HEK293 (cell line): ENCODE results near the gene TICAM1.

Experiments used
- KLF17 ChIP-seq: fragments of 450-650 bp; formaldehyde crosslinking; IDR thresholded peaks from 2 replicates; pipeline ENCODE4 v1.5.1; 2016; ENCODE audit warnings: missing biosample characterization, missing genetic modification characterization
- MYNN ChIP-seq: fragments of 450-650 bp; formaldehyde crosslinking; IDR thresholded peaks from 2 replicates; pipeline ENCODE4 v1.5.1; 2016; ENCODE audit warnings: missing biosample characterization, missing genetic modification characterization, borderline replicate concordance
- SP3 ChIP-seq: fragments of 450-650 bp; formaldehyde crosslinking; IDR thresholded peaks from 2 replicates; pipeline ENCODE4 v1.5.1; 2016; ENCODE audit warnings: missing biosample characterization, missing genetic modification characterization
- ZEB2 ChIP-seq: fragments of 450-650 bp; formaldehyde crosslinking; IDR thresholded peaks from 2 replicates; pipeline ENCODE4 v1.5.1; 2016; ENCODE audit warnings: missing biosample characterization, missing genetic modification characterization
- ZFP37 ChIP-seq: fragments of 450-650 bp; formaldehyde crosslinking; IDR thresholded peaks from 2 replicates; pipeline ENCODE4 v1.5.1; 2016; ENCODE audit warnings: missing biosample characterization, missing genetic modification characterization
- ZNF10 ChIP-seq: fragments of 450-650 bp; formaldehyde crosslinking; IDR thresholded peaks from 2 replicates; pipeline ENCODE4 v1.5.1; 2017; ENCODE audit warnings: missing biosample characterization, missing genetic modification characterization
- ZNF169 ChIP-seq: fragments of 450-650 bp; formaldehyde crosslinking; IDR thresholded peaks from 2 replicates; pipeline ENCODE4 v1.5.1; 2016; ENCODE audit warnings: missing biosample characterization, missing genetic modification characterization
- ZNF211 ChIP-seq: fragments of 450-650 bp; formaldehyde crosslinking; IDR thresholded peaks from 2 replicates; pipeline ENCODE4 v1.5.1; 2016; ENCODE audit warnings: low read depth, missing biosample characterization, missing genetic modification characterization
- ZNF23 ChIP-seq: fragments of 450-650 bp; formaldehyde crosslinking; IDR thresholded peaks from 2 replicates; pipeline ENCODE4 v1.5.1; 2016; ENCODE audit warnings: missing biosample characterization, missing genetic modification characterization, borderline replicate concordance
- ZNF354C ChIP-seq: fragments of 450-650 bp; formaldehyde crosslinking; IDR thresholded peaks from 2 replicates; pipeline ENCODE4 v1.5.1; 2016; ENCODE audit warnings: missing biosample characterization, missing genetic modification characterization, low read depth, borderline replicate concordance
- ZNF366 ChIP-seq: fragments of 450-650 bp; formaldehyde crosslinking; conservative IDR thresholded peaks from 2 replicates; pipeline ENCODE4 v1.5.1; 2016; ENCODE audit warnings: missing biosample characterization, missing genetic modification characterization
- ZNF433 ChIP-seq: fragments of 450-650 bp; formaldehyde crosslinking; IDR thresholded peaks from 2 replicates; pipeline ENCODE4 v1.5.1; 2016; ENCODE audit warnings: missing biosample characterization, missing genetic modification characterization, low read depth
- ZNF544 ChIP-seq: fragments of 450-650 bp; formaldehyde crosslinking; IDR thresholded peaks from 2 replicates; pipeline ENCODE4 v1.5.0; 2017; ENCODE audit warnings: missing biosample characterization, missing genetic modification characterization
- ZNF555 ChIP-seq: fragments of 450-650 bp; formaldehyde crosslinking; conservative IDR thresholded peaks from 2 replicates; pipeline ENCODE4 v1.5.1; 2017; ENCODE audit warnings: missing biosample characterization, mild to moderate bottlenecking, missing genetic modification characterization, inconsistent platforms
- ZNF560 ChIP-seq: fragments of 450-650 bp; formaldehyde crosslinking; IDR thresholded peaks from 2 replicates; pipeline ENCODE4 v1.5.1; 2017; ENCODE audit warnings: missing biosample characterization, missing genetic modification characterization, borderline replicate concordance
- ZNF654 ChIP-seq: fragments of 450-650 bp; formaldehyde crosslinking; IDR thresholded peaks from 2 replicates; pipeline ENCODE4 v1.5.1; 2016; ENCODE audit warnings: low read depth, missing biosample characterization, missing genetic modification characterization
- ZNF664 ChIP-seq: fragments of 450-650 bp; formaldehyde crosslinking; IDR thresholded peaks from 2 replicates; pipeline ENCODE4 v1.5.1; 2016; ENCODE audit warnings: missing biosample characterization, missing genetic modification characterization
- ZNF768 ChIP-seq: fragments of 450-650 bp; formaldehyde crosslinking; IDR thresholded peaks from 2 replicates; pipeline ENCODE4 v1.5.1; 2018; ENCODE audit warnings: missing biosample characterization, mild to moderate bottlenecking, missing genetic modification characterization
- ZSCAN4 ChIP-seq: fragments of 450-650 bp; formaldehyde crosslinking; IDR thresholded peaks from 2 replicates; pipeline ENCODE4 v1.5.1; 2017; ENCODE audit warnings: missing biosample characterization, missing genetic modification characterization
- TF ChIP-seq, protein P1 (sequence below): fragments of 450-650 bp; formaldehyde crosslinking; IDR thresholded peaks from 2 replicates; pipeline ENCODE4 v1.5.1; 2016; ENCODE audit warnings: missing biosample characterization, missing genetic modification characterization
- TF ChIP-seq, protein P2 (sequence below): fragments of 450-650 bp; formaldehyde crosslinking; IDR thresholded peaks from 2 replicates; pipeline ENCODE4 v1.5.1; 2016; ENCODE audit warnings: missing biosample characterization, missing genetic modification characterization
- TF ChIP-seq, protein P3 (sequence below): fragments of 450-650 bp; formaldehyde crosslinking; IDR thresholded peaks from 2 replicates; pipeline ENCODE4 v1.5.1; 2016; ENCODE audit warnings: missing biosample characterization, missing genetic modification characterization
- TF ChIP-seq, protein P4 (sequence below): fragments of 450-650 bp; formaldehyde crosslinking; IDR thresholded peaks from 2 replicates; pipeline ENCODE4 v1.5.1; 2016; ENCODE audit warnings: missing biosample characterization, missing genetic modification characterization
- TF ChIP-seq, protein P5 (sequence below): fragments of 450-650 bp; formaldehyde crosslinking; IDR thresholded peaks from 2 replicates; pipeline ENCODE4 v1.5.1; 2016; ENCODE audit warnings: missing biosample characterization, missing genetic modification characterization

Gene TICAM1

GRCh38 chr19:4803736-4804695, 27.5 kb downstream of the TICAM1 start (continued):
- TF ChIP-seq, protein P1, sequence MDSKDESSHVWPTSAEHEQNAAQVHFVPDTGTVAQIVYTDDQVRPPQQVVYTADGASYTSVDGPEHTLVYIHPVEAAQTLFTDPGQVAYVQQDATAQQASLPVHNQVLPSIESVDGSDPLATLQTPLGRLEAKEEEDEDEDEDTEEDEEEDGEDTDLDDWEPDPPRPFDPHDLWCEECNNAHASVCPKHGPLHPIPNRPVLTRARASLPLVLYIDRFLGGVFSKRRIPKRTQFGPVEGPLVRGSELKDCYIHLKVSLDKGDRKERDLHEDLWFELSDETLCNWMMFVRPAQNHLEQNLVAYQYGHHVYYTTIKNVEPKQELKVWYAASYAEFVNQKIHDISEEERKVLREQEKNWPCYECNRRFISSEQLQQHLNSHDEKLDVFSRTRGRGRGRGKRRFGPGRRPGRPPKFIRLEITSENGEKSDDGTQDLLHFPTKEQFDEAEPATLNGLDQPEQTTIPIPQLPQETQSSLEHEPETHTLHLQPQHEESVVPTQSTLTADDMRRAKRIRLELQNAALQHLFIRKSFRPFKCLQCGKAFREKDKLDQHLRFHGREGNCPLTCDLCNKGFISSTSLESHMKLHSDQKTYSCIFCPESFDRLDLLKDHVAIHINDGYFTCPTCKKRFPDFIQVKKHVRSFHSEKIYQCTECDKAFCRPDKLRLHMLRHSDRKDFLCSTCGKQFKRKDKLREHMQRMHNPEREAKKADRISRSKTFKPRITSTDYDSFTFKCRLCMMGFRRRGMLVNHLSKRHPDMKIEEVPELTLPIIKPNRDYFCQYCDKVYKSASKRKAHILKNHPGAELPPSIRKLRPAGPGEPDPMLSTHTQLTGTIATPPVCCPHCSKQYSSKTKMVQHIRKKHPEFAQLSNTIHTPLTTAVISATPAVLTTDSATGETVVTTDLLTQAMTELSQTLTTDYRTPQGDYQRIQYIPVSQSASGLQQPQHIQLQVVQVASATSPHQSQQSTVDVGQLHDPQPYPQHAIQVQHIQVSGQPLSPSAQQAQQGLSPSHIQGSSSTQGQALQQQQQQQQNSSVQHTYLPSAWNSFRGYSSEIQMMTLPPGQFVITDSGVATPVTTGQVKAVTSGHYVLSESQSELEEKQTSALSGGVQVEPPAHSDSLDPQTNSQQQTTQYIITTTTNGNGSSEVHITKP = peak; percentile 49; the same call in 1 of the 2 replicates
- TF ChIP-seq, protein P2, sequence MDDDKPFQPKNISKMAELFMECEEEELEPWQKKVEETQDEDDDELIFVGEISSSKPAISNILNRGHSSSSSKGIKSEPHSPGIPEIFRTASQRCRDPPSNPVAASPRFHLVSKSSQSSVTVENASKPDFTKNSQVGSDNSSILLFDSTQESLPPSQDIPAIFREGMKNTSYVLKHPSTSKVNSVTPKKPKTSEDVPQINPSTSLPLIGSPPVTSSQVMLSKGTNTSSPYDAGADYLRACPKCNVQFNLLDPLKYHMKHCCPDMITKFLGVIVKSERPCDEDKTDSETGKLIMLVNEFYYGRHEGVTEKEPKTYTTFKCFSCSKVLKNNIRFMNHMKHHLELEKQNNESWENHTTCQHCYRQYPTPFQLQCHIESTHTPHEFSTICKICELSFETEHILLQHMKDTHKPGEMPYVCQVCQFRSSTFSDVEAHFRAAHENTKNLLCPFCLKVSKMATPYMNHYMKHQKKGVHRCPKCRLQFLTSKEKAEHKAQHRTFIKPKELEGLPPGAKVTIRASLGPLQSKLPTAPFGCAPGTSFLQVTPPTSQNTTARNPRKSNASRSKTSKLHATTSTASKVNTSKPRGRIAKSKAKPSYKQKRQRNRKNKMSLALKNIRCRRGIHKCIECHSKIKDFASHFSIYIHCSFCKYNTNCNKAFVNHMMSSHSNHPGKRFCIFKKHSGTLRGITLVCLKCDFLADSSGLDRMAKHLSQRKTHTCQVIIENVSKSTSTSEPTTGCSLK = no peak
- TF ChIP-seq, protein P3, sequence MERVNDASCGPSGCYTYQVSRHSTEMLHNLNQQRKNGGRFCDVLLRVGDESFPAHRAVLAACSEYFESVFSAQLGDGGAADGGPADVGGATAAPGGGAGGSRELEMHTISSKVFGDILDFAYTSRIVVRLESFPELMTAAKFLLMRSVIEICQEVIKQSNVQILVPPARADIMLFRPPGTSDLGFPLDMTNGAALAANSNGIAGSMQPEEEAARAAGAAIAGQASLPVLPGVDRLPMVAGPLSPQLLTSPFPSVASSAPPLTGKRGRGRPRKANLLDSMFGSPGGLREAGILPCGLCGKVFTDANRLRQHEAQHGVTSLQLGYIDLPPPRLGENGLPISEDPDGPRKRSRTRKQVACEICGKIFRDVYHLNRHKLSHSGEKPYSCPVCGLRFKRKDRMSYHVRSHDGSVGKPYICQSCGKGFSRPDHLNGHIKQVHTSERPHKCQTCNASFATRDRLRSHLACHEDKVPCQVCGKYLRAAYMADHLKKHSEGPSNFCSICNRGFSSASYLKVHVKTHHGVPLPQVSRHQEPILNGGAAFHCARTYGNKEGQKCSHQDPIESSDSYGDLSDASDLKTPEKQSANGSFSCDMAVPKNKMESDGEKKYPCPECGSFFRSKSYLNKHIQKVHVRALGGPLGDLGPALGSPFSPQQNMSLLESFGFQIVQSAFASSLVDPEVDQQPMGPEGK (tag by site-specific recombination) = peak; percentile 48; the same call in 1 of the 2 replicates
- TF ChIP-seq ZNF211 (tag by site-specific recombination) (no peak), ZNF169 (no peak), MYNN (tag by site-specific recombination) (no peak), KLF17 (0 out of 2 replicates have a peak, but pooled peaks have one; percentile 28), ZNF354C (tag by site-specific recombination) (no peak), ZNF768 (tag by site-specific recombination) (no peak), ZSCAN4 (tag by site-specific recombination) (no peak), ZNF664 (tag by site-specific recombination) (peak; percentile 95), ZNF654 (tag by site-specific recombination) (peak; percentile 93), ZNF23 (tag by site-specific recombination) (no peak), ZNF544 (tag by site-specific recombination) (no peak), ZNF10 (tag by site-specific recombination) (no peak), ZNF366 (no peak; the same call in 1 of the 2 replicates), ZNF560 (tag by site-specific recombination) (no peak), ZEB2 (tag by site-specific recombination) (0 out of 2 replicates have a peak, but pooled peaks have one; percentile 26), ZNF555 (tag by site-specific recombination) (no peak), ZFP37 (tag by site-specific recombination) (no peak), SP3 (tag by site-specific recombination) (no peak), ZNF433 (tag by site-specific recombination) (no peak)
- TF ChIP-seq, protein P4, sequence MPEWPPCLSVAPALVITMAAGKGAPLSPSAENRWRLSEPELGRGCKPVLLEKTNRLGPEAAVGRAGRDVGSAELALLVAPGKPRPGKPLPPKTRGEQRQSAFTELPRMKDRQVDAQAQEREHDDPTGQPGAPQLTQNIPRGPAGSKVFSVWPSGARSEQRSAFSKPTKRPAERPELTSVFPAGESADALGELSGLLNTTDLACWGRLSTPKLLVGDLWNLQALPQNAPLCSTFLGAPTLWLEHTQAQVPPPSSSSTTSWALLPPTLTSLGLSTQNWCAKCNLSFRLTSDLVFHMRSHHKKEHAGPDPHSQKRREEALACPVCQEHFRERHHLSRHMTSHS (tag by site-specific recombination) = no peak
- TF ChIP-seq, protein P5, sequence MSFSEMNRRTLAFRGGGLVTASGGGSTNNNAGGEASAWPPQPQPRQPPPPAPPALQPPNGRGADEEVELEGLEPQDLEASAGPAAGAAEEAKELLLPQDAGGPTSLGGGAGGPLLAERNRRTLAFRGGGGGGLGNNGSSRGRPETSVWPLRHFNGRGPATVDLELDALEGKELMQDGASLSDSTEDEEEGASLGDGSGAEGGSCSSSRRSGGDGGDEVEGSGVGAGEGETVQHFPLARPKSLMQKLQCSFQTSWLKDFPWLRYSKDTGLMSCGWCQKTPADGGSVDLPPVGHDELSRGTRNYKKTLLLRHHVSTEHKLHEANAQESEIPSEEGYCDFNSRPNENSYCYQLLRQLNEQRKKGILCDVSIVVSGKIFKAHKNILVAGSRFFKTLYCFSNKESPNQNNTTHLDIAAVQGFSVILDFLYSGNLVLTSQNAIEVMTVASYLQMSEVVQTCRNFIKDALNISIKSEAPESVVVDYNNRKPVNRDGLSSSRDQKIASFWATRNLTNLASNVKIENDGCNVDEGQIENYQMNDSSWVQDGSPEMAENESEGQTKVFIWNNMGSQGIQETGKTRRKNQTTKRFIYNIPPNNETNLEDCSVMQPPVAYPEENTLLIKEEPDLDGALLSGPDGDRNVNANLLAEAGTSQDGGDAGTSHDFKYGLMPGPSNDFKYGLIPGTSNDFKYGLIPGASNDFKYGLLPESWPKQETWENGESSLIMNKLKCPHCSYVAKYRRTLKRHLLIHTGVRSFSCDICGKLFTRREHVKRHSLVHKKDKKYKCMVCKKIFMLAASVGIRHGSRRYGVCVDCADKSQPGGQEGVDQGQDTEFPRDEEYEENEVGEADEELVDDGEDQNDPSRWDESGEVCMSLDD (tag by site-specific recombination) = peak; percentile 54; the same call in 1 of the 2 replicates
